GM19438 (cell line): Measurements from ENCODE around the gene QKI.
"Not testable (repeated sequence)": the region's sequence is repeated elsewhere in the genome, so short reads cannot be mapped to it uniquely, and the experiment has no call there.

ENCODE experiments used
- ATAC-seq: cut with Tn5 transposase; IDR thresholded peaks from one replicate; pipeline ENCODE4 v1.9.1; 2021; ENCODE audit warnings: low read depth; ENCODE audit not compliant: unreplicated experiment

The QKI gene

DNA sequence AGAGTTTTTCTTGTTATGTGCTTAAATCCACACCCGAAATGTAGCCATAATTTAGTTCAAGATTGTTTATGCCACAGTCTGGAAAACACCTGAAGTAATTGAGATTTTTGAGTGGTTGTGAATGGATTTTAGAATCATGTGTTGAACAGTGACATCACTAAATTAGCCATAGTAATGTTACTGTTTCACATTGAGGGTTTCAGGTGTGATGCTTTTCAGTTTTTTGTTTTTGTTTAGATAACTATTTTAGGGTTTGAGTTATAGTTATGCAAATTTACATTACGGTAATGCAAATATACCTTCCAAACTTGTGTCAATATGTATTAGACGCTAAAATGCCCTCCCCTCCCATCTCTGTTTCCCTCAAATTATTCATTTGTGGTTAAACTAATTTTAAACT lies 22.9 kb downstream of the QKI start:
- no peak for ATAC-seq

GRCh38 chr6:163438298-163438939 lies 23.9 kb downstream of the QKI start:
- ATAC-seq, result no peak

DNA sequence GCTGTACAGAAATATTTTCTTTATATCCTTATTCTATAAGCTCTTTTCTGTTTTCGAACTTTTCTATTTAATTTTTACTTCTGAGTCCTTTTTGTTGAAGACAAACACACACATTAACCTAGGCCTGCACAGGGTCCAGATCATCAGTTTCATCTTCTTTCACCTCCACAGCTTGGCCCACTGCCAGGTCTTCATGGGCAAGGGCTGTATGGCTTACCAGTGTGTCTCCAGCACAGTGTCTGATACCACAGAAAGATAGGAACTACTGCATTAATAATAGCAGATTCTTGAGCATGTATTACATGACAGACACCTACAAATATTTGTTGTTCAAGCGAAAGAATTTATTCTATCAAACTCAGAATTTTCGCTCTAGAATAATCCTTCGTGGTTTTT lies 24.4 kb downstream of the QKI start:
- no peak for ATAC-seq

GRCh38 chr6:163439390-163439789 lies 24.9 kb downstream of the QKI start:
- ATAC-seq, result not testable (repeated sequence)

GRCh38 chr6:163439997-163440396 lies 25.5 kb downstream of the QKI start:
- no peak for ATAC-seq

GRCh38 chr6:163442336-163442735 lies 27.8 kb downstream of the QKI start:
- no peak for ATAC-seq

- no peak for ATAC-seq
Measured at GRCh38 chr6:163444077-163444476, 29.6 kb downstream of the QKI start.

GRCh38 chr6:163446549-163446948 lies 32.0 kb downstream of the QKI start:
- ATAC-seq, result no peak

- ATAC-seq, result no peak
Measured at GRCh38 chr6:163449076-163449475, 34.6 kb downstream of the QKI start.

DNA sequence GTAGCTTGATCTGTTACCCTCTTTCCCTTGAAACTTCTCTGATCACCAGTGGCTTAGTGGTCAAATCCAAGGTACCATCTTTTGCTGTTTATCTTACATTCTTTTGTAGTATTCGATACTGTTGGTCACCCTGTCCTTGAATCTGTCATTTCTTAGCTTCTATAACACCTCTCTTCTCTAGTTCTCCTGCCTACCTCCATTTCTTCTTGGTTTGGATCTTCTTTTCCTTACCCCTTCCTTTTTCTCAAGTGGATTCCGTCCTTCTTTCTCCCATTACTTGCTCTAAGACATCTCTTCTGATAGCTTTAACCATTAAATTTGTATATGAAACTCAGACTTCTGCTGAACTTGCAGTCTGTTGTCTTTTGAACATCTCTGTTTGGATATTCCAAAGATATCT lies 39.9 kb downstream of the QKI start:
- no peak for ATAC-seq

- no peak for ATAC-seq
Measured at GRCh38 chr6:163455552-163455951, 41.0 kb downstream of the QKI start.

GRCh38 chr6:163457637-163458561 lies 43.4 kb downstream of the QKI start:
- no peak for ATAC-seq

GRCh38 chr6:163459007-163459406 lies 44.5 kb downstream of the QKI start:
- ATAC-seq, result no peak

GRCh38 chr6:163459536-163459935 lies 45.0 kb downstream of the QKI start:
- ATAC-seq, result no peak

- ATAC-seq, result peak; percentile 82
Measured at GRCh38 chr6:163460307-163460782, 45.8 kb downstream of the QKI start.

- no peak for ATAC-seq
Measured at GRCh38 chr6:163461696-163462095, 47.2 kb downstream of the QKI start.

- no peak for ATAC-seq
Measured at GRCh38 chr6:163463180-163463579, 48.7 kb downstream of the QKI start.

DNA sequence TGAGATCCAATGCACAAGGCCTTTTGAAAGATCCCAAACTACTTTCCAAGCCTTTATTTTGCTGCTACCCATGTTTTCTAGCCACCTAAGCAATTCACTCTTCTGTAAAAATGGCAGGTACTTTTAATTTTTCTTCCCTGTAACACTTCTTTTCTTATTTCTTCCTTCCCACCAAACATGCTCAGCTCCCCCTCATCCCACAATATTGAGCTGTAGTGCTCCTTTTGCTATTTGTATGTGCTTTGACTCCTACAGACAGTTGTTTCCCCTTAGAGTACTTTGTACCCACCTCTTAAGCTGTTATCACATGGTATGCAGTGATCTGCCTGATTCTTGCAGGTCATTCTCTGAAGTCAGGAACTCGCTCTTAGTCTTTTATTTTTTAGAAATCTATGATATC lies 49.3 kb downstream of the QKI start:
- no peak for ATAC-seq

DNA sequence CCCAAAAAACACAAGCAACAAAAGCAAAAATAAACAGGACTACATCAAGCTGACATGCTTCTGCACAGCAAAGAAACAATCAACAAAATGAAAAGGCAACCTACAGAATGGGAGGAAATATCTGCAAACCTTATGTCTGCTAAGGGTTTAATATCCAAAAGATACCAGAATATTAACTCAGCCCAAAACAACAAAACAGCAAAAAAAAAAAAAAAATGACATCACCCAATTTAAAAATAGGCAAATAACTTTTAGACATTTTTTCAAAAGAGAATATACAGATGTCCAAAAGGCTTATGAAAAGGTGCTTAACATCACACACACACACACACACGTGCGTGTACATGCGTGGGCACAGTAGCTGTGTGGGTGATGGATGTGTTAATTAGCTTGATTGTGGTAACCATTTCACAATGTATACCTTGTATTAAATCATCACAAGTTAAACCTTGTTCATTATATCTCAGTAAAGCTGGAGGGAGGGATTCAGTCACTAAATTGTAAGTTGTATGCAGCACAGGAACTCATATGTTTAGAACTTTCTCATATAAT lies 52.4 kb downstream of the QKI start:
- no peak for ATAC-seq

DNA sequence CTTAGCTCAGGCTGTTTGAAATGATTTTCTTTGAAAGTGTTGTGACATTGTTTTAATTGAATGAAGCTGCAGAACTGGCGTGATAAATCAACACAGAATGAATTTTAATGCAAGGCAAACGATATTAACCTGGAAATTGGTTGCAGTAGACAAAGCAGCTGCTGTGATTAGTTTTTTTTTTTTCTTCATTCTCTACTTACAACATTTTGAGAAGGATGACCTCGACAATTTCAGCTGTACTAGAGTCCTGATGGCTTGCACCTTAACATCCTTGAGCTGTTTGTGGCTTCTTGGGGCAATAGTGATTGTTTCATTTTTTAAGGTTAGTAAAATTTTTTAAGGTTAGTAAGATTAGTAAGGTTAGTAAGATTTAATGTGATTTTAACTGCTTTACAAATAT lies 54.2 kb downstream of the QKI start:
- no peak for ATAC-seq

DNA sequence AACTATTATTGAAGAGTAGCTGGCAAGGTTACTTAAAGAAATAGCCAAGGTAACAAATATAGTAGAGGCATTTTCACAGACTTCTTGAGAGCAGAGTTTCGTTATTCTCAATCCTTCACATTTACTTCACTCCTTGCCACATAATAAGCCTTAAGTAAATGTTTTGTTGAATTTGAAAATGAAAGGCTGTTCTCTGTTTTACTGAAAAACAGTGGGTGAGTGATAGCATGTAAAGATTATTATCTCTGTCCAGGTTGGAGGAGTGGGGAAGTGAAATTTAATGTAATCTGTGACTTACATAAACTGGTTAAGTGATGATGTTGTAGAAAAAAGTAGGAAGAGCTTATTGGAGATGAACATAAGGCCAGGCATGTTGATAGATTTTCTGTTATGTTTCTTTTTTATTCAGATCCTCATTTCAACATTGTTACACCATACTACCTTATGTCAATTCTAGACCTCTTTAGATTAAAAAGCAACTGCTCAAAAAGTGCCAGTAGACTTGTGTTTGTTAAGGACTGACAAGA lies 55.0 kb downstream of the QKI start:
- no peak for ATAC-seq
